Panc1 (cell line): ENCODE measurements around the gene MEF2D. TPM values are rescaled to one million over a fixed set of nuclear protein-coding genes. Genes with fewer than 3 reads are reported as not detected.

Source experiments
- ATAC-seq: fragments of 200-7000 bp; cut with Tn5 transposase; 2 replicates; pipeline ENCODE4 v1.9.1; 2020; ENCODE audit warnings: mild to moderate bottlenecking, moderate library complexity
- BruUV-seq: library from RNA; stranded (reverse); fragments of 400-500 nt; replicated peaks from 2 replicates; lab custom pipeline; 2021; lab: Mats Ljungman, UMichigan
- CTCF ChIA-PET: fragments of 300-600 bp; sonication (Branson Sonifier 250); formaldehyde crosslinking; loops from one replicate; lab custom pipeline; 2022; ENCODE audit warnings: antibody characterized with exemption; lab: Charles Lee
- POLR2A ChIA-PET: fragments of 300-600 bp; sonication (Branson Sonifier 250); formaldehyde crosslinking; loops from one replicate; lab custom pipeline; 2022; ENCODE audit warnings: antibody characterized with exemption; lab: Charles Lee
- DNase-seq: peaks from one replicate; pipeline ENCODE4 v3.0.0-alpha.2; 2010; ENCODE audit warnings: low read depth, low spot score
- H3K27ac ChIP-seq: 2 replicates; pipeline ENCODE4 v1.5.1; 2011; ENCODE audit warnings: mild to moderate bottlenecking, low read length, inconsistent platforms
- H3K27me3 ChIP-seq: fragments of 200-500 bp; sonication (Bioruptor generic); 2 replicates; pipeline ENCODE4 v1.6.0; 2014; ENCODE audit warnings: low read length, inconsistent platforms; ENCODE audit not compliant: control insufficient read depth, insufficient read depth
- H3K36me3 ChIP-seq: fragments of 200-500 bp; sonication (Bioruptor generic); 2 replicates; pipeline ENCODE4 v1.5.1; 2014; ENCODE audit warnings: inconsistent platforms, mild to moderate bottlenecking, low read length, moderate library complexity; ENCODE audit not compliant: control insufficient read depth, insufficient read depth
- H3K4me1 ChIP-seq: 2 replicates; pipeline ENCODE4 v1.5.1; 2011; ENCODE audit warnings: inconsistent platforms, mild to moderate bottlenecking, low read length, moderate library complexity; ENCODE audit not compliant: control insufficient read depth, insufficient read depth
- H3K4me3 ChIP-seq, 2 experiments: 2 replicates each; pipeline ENCODE4 v1.5.1; 2011 to 2012; ENCODE audit warnings: low read depth in 2 of 2, low read length in 2 of 2, mild to moderate bottlenecking in 2 of 2, inconsistent platforms in 1 of 2, moderate library complexity in 1 of 2
- H3K9me3 ChIP-seq: fragments of 200-500 bp; sonication (Bioruptor generic); 2 replicates; pipeline ENCODE4 v1.5.1; 2014; ENCODE audit warnings: low read depth, mild to moderate bottlenecking, inconsistent platforms, low read length, moderate library complexity; ENCODE audit not compliant: control insufficient read depth, insufficient read depth
- POLR2AphosphoS5 ChIP-seq: IDR thresholded peaks from 2 replicates; pipeline ENCODE4 v1.6.1; 2012; ENCODE audit warnings: mild to moderate bottlenecking, low read depth, low read length, moderate library complexity
- SIN3A ChIP-seq: IDR thresholded peaks from 2 replicates; pipeline ENCODE4 v1.6.1; 2012; ENCODE audit warnings: low read depth, mild to moderate bottlenecking, low read length, moderate library complexity, borderline replicate concordance; ENCODE audit not compliant: insufficient read depth
- TCF7L2 ChIP-seq: IDR thresholded peaks from 2 replicates; pipeline ENCODE4 v1.6.1; 2011; ENCODE audit warnings: mild to moderate bottlenecking, low read depth, low read length, inconsistent platforms
- in situ Hi-C: cut with HindIII; loops from 2 replicates; pipeline ENCODE4 v1.10.0; 2016; ENCODE audit warnings: low sequenced_read_pairs, low pct_unique_long_range_greater_than_20kb
- intact Hi-C: fragments of 100-400 bp; cut with micrococcal nuclease; formaldehyde crosslinking; loops from one replicate; pipeline ENCODE4 v1.10.0; 2022; ENCODE audit not compliant: unreplicated experiment
- microRNA-seq: library from miRNA; unstranded; fragments of <30 nt; microRNA quantifications from one replicate; pipeline ENCODE4 v1.1.0, GENCODE V29; 2020; ENCODE audit not compliant: unreplicated experiment
- total RNA-seq: library from RNA; stranded (reverse); gene quantifications from one replicate; pipeline ENCODE4 v1.2.1, GENCODE V29; 2021; ENCODE audit not compliant: unreplicated experiment
- TF ChIP-seq, protein P1 (sequence below): fragments of 450-650 bp; IDR thresholded peaks from 2 replicates; pipeline ENCODE4 v1.5.1; 2017; ENCODE audit warnings: mild to moderate bottlenecking
- TF ChIP-seq, protein P2 (sequence below), 2 experiments: IDR thresholded peaks; 2 replicates each; pipeline ENCODE4 v1.6.1; 2011 to 2012; ENCODE audit warnings: low read depth in 2 of 2, control low read depth in 1 of 2, low read length in 1 of 2, mild to moderate bottlenecking in 1 of 2, moderate library complexity in 1 of 2; ENCODE audit not compliant: insufficient read depth in 1 of 2

The MEF2D gene
- total RNA-seq, 1 experiment from 2014 or later: 30.9 TPM

DNA sequence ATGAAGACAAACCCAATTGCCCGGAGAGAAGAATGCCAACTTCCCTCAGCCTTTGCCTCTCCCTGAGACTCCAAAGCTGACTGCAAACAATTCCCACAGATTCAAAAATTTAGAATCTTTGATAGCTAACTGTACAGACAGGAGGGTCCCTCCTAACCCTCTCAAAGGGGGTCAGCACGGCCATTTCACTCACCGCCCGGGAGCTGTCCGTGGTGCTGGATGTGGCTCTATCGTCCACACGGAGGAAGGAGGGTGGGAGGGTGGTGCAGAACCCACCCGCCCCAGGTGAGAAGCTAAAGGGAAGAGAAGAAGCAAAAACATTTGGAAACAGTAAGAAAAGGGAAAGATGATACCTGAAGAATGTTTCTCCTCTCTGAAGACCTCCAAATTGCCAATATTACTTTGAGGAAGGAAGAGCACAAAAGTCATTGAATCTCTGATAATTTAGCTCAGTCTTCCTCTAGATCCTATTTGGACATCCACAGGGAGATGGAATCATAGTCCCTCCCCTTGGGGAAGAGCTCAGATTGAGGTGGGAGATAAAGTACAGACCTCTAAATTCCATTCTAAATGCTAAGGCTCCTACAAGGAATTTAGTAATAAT is 86.0 kb downstream of the MEF2D start:
- no peaks in the 10 kb centered on the region for H3K36me3 ChIP-seq
- no peak overlapping the region for H3K27ac ChIP-seq
- H3K9me3 ChIP-seq: no peaks in the 10 kb centered on the region
- in situ Hi-C loops: no loop called here
- ChIA-PET POLR2A (no interaction called here), CTCF (interaction anchor here (0.9 to 1.5 kb wide), 2 partner anchors 29 to 31 kb away, joined by 3 to 16 read pairs; no protein-coding TSS in a partner anchor)
- no TSS peak for BruUV-seq
- ATAC-seq (no peak), DNase-seq (no peak)
- TF ChIP-seq, protein P1, sequence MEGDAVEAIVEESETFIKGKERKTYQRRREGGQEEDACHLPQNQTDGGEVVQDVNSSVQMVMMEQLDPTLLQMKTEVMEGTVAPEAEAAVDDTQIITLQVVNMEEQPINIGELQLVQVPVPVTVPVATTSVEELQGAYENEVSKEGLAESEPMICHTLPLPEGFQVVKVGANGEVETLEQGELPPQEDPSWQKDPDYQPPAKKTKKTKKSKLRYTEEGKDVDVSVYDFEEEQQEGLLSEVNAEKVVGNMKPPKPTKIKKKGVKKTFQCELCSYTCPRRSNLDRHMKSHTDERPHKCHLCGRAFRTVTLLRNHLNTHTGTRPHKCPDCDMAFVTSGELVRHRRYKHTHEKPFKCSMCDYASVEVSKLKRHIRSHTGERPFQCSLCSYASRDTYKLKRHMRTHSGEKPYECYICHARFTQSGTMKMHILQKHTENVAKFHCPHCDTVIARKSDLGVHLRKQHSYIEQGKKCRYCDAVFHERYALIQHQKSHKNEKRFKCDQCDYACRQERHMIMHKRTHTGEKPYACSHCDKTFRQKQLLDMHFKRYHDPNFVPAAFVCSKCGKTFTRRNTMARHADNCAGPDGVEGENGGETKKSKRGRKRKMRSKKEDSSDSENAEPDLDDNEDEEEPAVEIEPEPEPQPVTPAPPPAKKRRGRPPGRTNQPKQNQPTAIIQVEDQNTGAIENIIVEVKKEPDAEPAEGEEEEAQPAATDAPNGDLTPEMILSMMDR: no peak
- TF ChIP-seq POLR2AphosphoS5 (no peak), SIN3A (no peak), TCF7L2 (no peak)
- TF ChIP-seq, protein P2, sequence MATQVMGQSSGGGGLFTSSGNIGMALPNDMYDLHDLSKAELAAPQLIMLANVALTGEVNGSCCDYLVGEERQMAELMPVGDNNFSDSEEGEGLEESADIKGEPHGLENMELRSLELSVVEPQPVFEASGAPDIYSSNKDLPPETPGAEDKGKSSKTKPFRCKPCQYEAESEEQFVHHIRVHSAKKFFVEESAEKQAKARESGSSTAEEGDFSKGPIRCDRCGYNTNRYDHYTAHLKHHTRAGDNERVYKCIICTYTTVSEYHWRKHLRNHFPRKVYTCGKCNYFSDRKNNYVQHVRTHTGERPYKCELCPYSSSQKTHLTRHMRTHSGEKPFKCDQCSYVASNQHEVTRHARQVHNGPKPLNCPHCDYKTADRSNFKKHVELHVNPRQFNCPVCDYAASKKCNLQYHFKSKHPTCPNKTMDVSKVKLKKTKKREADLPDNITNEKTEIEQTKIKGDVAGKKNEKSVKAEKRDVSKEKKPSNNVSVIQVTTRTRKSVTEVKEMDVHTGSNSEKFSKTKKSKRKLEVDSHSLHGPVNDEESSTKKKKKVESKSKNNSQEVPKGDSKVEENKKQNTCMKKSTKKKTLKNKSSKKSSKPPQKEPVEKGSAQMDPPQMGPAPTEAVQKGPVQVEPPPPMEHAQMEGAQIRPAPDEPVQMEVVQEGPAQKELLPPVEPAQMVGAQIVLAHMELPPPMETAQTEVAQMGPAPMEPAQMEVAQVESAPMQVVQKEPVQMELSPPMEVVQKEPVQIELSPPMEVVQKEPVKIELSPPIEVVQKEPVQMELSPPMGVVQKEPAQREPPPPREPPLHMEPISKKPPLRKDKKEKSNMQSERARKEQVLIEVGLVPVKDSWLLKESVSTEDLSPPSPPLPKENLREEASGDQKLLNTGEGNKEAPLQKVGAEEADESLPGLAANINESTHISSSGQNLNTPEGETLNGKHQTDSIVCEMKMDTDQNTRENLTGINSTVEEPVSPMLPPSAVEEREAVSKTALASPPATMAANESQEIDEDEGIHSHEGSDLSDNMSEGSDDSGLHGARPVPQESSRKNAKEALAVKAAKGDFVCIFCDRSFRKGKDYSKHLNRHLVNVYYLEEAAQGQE (IDR thresholded peaks at IDR 0.05; ENCODE audit: insufficient read depth in 1 of 2, low read depth in 2 of 2, low read length in 1 of 2): peak; percentile 88 to 95
- no peaks in the 10 kb centered on the region; the same call in none of the 2 replicates for H3K27me3 ChIP-seq
- intact Hi-C loops: no loop called here
- no peak overlapping the region for H3K4me3 ChIP-seq
- H3K4me1 ChIP-seq: no peaks in the 10 kb centered on the region

Small RNA genes lying within 50 kb of the gene (microRNA-seq; reads per million reads assigned to microRNA genes)
- gene MIR9-1: not detected

Other genes with a start within 250 kb of the MEF2D start
- 117 TPM for gene SMG5, start 217.9 kb downstream of the MEF2D start, total RNA-seq
- gene TMEM79, start 216.4 kb downstream of the MEF2D start, total RNA-seq: 5.5 TPM
- gene GLMP, start 205.1 kb downstream of the MEF2D start, total RNA-seq: 60.2 TPM
- gene VHLL, start 201.5 kb downstream of the MEF2D start, total RNA-seq: 0.28 TPM
- 451 TPM for gene CCT3, start 162.5 kb downstream of the MEF2D start, total RNA-seq
- gene TSACC, start 162.2 kb downstream of the MEF2D start, total RNA-seq: 3.6 TPM
- 0.28 TPM for gene RHBG, start 131.6 kb downstream of the MEF2D start, total RNA-seq
- 25.6 TPM for gene IQGAP3, start 71.8 kb upstream of the MEF2D start, total RNA-seq
- not detected for gene TTC24, start 78.9 kb upstream of the MEF2D start, total RNA-seq
- 211 TPM for gene NAXE, start 91.0 kb upstream of the MEF2D start, total RNA-seq
- gene GPATCH4, start 100.7 kb upstream of the MEF2D start, total RNA-seq: 44.4 TPM
- gene HAPLN2, start 118.6 kb upstream of the MEF2D start, total RNA-seq: 0.21 TPM
- 0.57 TPM for gene BCAN, start 141.3 kb upstream of the MEF2D start, total RNA-seq
- gene NES, start 176.6 kb upstream of the MEF2D start, total RNA-seq: 56.3 TPM
- 1,115 TPM for gene CRABP2, start 204.8 kb upstream of the MEF2D start, total RNA-seq
- gene METTL25B, start 227.7 kb upstream of the MEF2D start, total RNA-seq: 32.8 TPM
- 40.6 TPM for gene ISG20L2, start 228.0 kb upstream of the MEF2D start, total RNA-seq
- 80.4 TPM for gene MRPL24, start 240.3 kb upstream of the MEF2D start, total RNA-seq